ENCODE measurements around the gene SHISA8.

DNA sequence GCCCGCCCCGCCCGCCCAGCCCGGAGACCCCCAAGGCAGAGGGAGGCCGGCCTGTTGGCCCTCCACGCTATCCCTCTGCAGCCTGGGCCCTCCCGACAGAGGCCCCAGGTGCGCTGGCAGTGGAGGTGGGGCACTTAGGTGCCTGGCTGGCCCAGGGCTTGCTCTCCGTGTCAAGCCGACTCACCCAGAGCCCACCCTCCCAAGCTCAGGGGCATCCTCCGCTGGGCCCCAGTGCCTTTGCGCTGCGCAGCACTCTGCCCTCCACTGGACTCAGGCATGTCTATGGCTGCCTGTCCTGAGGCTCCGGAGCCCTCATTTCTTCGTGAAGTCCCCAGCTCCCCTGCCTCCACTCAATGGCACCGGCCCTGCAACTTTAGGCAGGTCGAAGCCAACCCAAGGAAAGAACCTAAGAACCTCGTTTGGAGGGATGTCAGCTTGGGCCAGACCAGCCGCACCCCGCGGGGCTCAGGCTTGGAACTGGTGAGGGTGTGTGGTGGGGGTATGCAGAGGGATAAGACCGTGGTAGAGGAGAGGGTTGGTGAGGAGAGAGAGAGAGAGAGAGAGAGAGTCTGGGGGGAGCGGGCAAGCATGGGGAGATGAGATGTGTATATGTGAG lies 43.2 kb upstream of the SHISA8 start:
- TF ChIP-seq, protein P1, sequence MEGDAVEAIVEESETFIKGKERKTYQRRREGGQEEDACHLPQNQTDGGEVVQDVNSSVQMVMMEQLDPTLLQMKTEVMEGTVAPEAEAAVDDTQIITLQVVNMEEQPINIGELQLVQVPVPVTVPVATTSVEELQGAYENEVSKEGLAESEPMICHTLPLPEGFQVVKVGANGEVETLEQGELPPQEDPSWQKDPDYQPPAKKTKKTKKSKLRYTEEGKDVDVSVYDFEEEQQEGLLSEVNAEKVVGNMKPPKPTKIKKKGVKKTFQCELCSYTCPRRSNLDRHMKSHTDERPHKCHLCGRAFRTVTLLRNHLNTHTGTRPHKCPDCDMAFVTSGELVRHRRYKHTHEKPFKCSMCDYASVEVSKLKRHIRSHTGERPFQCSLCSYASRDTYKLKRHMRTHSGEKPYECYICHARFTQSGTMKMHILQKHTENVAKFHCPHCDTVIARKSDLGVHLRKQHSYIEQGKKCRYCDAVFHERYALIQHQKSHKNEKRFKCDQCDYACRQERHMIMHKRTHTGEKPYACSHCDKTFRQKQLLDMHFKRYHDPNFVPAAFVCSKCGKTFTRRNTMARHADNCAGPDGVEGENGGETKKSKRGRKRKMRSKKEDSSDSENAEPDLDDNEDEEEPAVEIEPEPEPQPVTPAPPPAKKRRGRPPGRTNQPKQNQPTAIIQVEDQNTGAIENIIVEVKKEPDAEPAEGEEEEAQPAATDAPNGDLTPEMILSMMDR (IDR thresholded peaks at IDR 0.05): no peak
- TF ChIP-seq EZH2 (IDR thresholded peaks at IDR 0.05): no peak
